ENCODE measurements around the gene SMARCA2. TPM values are rescaled to one million over a fixed set of nuclear protein-coding genes. Genes with fewer than 3 reads are reported as not detected.

The SMARCA2 gene
- total and polyA plus RNA-seq, 10 of the 15 experiments (the other 5 are each of a cell fraction or from before 2014, with no cell fraction given), result 100 to 392 (median 204) TPM

- H3K36me3 ChIP-seq (ENCODE audit: control insufficient read depth in 2 of 2, insufficient read depth in 2 of 2, low read length in 1 of 2), result peaks cover 8 to 58% of the 10 kb centered on the region in 2 experiments
- FAIRE-seq (no peak), ATAC-seq (no peak), DNase-seq (ENCODE audit: low read depth, low spot score) (no peak)
- ChIA-PET POLR2A (no interaction called here), SMC1A (ENCODE audit: uncharacterized antibody, unreplicated experiment) (no interaction called here), RAD21 (ENCODE audit: unreplicated experiment) (no interaction called here), CTCF (interaction anchor here (0.7 to 1.7 kb wide), 2 partner anchors 16 to 30 kb away, joined by 3 read pairs; no protein-coding TSS in a partner anchor)
- no TSS peak for BruUV-seq (replicated peaks)
- no peak overlapping the region for H3K4me3 ChIP-seq
- intact Hi-C loops (cut with micrococcal nuclease; ENCODE audit: unreplicated experiment) (no loop called here), in situ Hi-C loops (cut with MboI) (no loop called here)
- no peak overlapping the region for H3K27ac ChIP-seq (ENCODE audit: control insufficient read depth, insufficient read depth)
- no peaks in the 10 kb centered on the region for H3K79me2 ChIP-seq (ENCODE audit: control insufficient read depth, insufficient read depth, low read length)
- no peak overlapping the region for H3K4me2 ChIP-seq (ENCODE audit: control insufficient read depth, insufficient read depth)
- H4K20me1 ChIP-seq (ENCODE audit: control insufficient read depth, insufficient read depth), result no peaks in the 10 kb centered on the region
- no peaks in the 10 kb centered on the region for H3K4me1 ChIP-seq (ENCODE audit: control insufficient read depth, insufficient read depth, low read length)
- H3K27me3 ChIP-seq (replicated peaks in 1 of 2; ENCODE audit: control insufficient read depth in 2 of 2, insufficient read depth in 2 of 2, low read length in 1 of 2), result no peaks in the 10 kb centered on the region
- TF ChIP-seq ZNF207 (IDR thresholded peaks at IDR 0.05; ENCODE audit: borderline replicate concordance), result no peak
- 96% methylated on average over 6 of the region's 6 CpGs for WGBS (ENCODE audit: insufficient coverage, insufficient replicate concordance, low lambda C conversion rate, missing lambda C conversion rate)
- H3K9me3 ChIP-seq (replicated peaks; ENCODE audit: control insufficient read depth, insufficient read depth, low read length), result no peaks in the 10 kb centered on the region
- no peak overlapping the region for H2AFZ ChIP-seq (ENCODE audit: control insufficient read depth, low read depth, low read length)
- H3K9ac ChIP-seq (ENCODE audit: control insufficient read depth, insufficient read depth, low read length), result no peak overlapping the region
Measured at GRCh38 chr9:2117527-2117926, 102.4 kb downstream of the SMARCA2 start.

- in situ Hi-C loops (cut with MboI), result no loop called here
Measured at GRCh38 chr9:2119566-2119965, 104.4 kb downstream of the SMARCA2 start.

More at GRCh38 chr9:2119566-2119965, 104.4 kb downstream of the SMARCA2 start:
- ChIA-PET SMC1A (ENCODE audit: uncharacterized antibody, unreplicated experiment) (no interaction called here), CTCF (interaction anchor here (2.0 kb wide), 1 partner anchor 13 kb away, joined by 5 read pairs; no protein-coding TSS in a partner anchor), RAD21 (ENCODE audit: unreplicated experiment) (no interaction called here), POLR2A (no interaction called here)
- Histone ChIP-seq H3K36me3 (ENCODE audit: control insufficient read depth in 2 of 2, insufficient read depth in 2 of 2, low read length in 1 of 2) (peaks cover 15 to 61% of the 10 kb centered on the region in 2 experiments), H3K4me3 (no peak overlapping the region), H3K27me3 (replicated peaks in 1 of 2; ENCODE audit: control insufficient read depth in 2 of 2, insufficient read depth in 2 of 2, low read length in 1 of 2) (no peaks in the 10 kb centered on the region), H2AFZ (ENCODE audit: control insufficient read depth, low read depth, low read length) (no peak overlapping the region), H3K4me2 (ENCODE audit: control insufficient read depth, insufficient read depth) (no peak overlapping the region), H3K27ac (ENCODE audit: control insufficient read depth, insufficient read depth) (no peak overlapping the region), H3K9ac (ENCODE audit: control insufficient read depth, insufficient read depth, low read length) (no peak overlapping the region), H4K20me1 (ENCODE audit: control insufficient read depth, insufficient read depth) (0 out of 2 replicates have a peak, but pooled peaks cover under 1% of the 10 kb centered on the region), H3K4me1 (ENCODE audit: control insufficient read depth, insufficient read depth, low read length) (no peaks in the 10 kb centered on the region; the same call in 1 of the 2 replicates), H3K9me3 (replicated peaks; ENCODE audit: control insufficient read depth, insufficient read depth, low read length) (no peaks in the 10 kb centered on the region), H3K79me2 (ENCODE audit: control insufficient read depth, insufficient read depth, low read length) (peaks cover under 1% of the 10 kb centered on the region; the same call in 1 of the 2 replicates)
- intact Hi-C loops (cut with micrococcal nuclease; ENCODE audit: unreplicated experiment), result no loop called here
- DNase-seq (ENCODE audit: low read depth, low spot score) (no peak), ATAC-seq (no peak), FAIRE-seq (no peak)
- no TSS peak for BruUV-seq (replicated peaks)
- TF ChIP-seq KAT2A (conservative IDR thresholded peaks at IDR 0.05; ENCODE audit: control insufficient read depth, low read depth, low read length) (no peak), E2F8 (IDR thresholded peaks at IDR 0.05; ENCODE audit: low read depth, partially characterized antibody) (no peak), HDAC6 (IDR thresholded peaks at IDR 0.05; ENCODE audit: unreplicated experiment) (no peak), MLLT1 (IDR thresholded peaks at IDR 0.05) (no peak), TCF12 (IDR thresholded peaks at IDR 0.05; ENCODE audit: low read depth, low read length) (no peak), SREBF1 (IDR thresholded peaks at IDR 0.05; ENCODE audit: low read length) (no peak), MEF2B (IDR thresholded peaks at IDR 0.05; ENCODE audit: partially characterized antibody, poor library complexity, severe bottlenecking) (no peak), EZH2 (IDR thresholded peaks at IDR 0.05; ENCODE audit: borderline replicate concordance, control insufficient read depth, low read depth, low read length) (no peak), IKZF2 (IDR thresholded peaks at IDR 0.05) (no peak), GATAD2B (conservative IDR thresholded peaks at IDR 0.05; ENCODE audit: low read depth) (no peak), MAX (IDR thresholded peaks at IDR 0.05; ENCODE audit: low read depth, low read length) (no peak), SIX5 (IDR thresholded peaks at IDR 0.05; ENCODE audit: low read depth, low read length, severe bottlenecking) (no peak)
- WGBS (ENCODE audit: insufficient coverage, insufficient replicate concordance, low lambda C conversion rate, missing lambda C conversion rate), result 94% methylated on average over 9 of the region's 9 CpGs

Data from GM12878 (cell line).